HL-60 (cell line): ENCODE data around the gene PACS1.
"Not testable (repeated sequence)": the region's sequence is repeated elsewhere in the genome, so short reads cannot be mapped to it uniquely, and the experiment has no call there.

Experiments
- DNase-seq, 2 experiments: peaks; one replicate each; pipeline ENCODE4 v3.0.0-alpha.2; 2010 to 2020; ENCODE audit warnings: low read depth in 1 of 2, low spot score in 1 of 2
- H3K27ac ChIP-seq: fragments of 250-450 bp; sonication (Bioruptor Pico); replicated peaks from 2 replicates; pipeline ENCODE4 v1.5.1; 2020; ENCODE audit warnings: mild to moderate bottlenecking, moderate library complexity
- H3K27me3 ChIP-seq: fragments of 250-450 bp; sonication (Bioruptor Pico); 2 replicates; pipeline ENCODE4 v1.5.1; 2021; ENCODE audit warnings: mild to moderate bottlenecking, moderate library complexity; ENCODE audit not compliant: insufficient read depth, poor library complexity, severe bottlenecking
- H3K4me3 ChIP-seq: replicated peaks from 2 replicates; pipeline ENCODE4 v1.5.1; 2011; ENCODE audit warnings: mild to moderate bottlenecking, control low read depth, low read length; ENCODE audit not compliant: insufficient read depth
- GABPA ChIP-seq: IDR thresholded peaks from 2 replicates; pipeline ENCODE4 v1.6.1; 2012; ENCODE audit warnings: low read depth
- POLR2AphosphoS5 ChIP-seq: IDR thresholded peaks from 2 replicates; pipeline ENCODE4 v1.6.1; 2012; ENCODE audit warnings: low read depth
- SPI1 ChIP-seq: IDR thresholded peaks from 2 replicates; pipeline ENCODE4 v1.6.1; 2012; ENCODE audit warnings: low read depth, mild to moderate bottlenecking, borderline replicate concordance
- long read RNA-seq: library from polyadenylated mRNA; unstranded; transcript quantifications from one replicate; pipeline ENCODE4 v2.0.0, GENCODE V29; 2020
- TF ChIP-seq, protein P1 (sequence below): IDR thresholded peaks from one replicate; pipeline ENCODE4 v1.5.1; 2011; ENCODE audit warnings: low read length, control low read depth, inconsistent platforms; ENCODE audit not compliant: insufficient read depth
- TF ChIP-seq, protein P2 (sequence below): IDR thresholded peaks from 2 replicates; pipeline ENCODE4 v1.6.1; 2012; ENCODE audit warnings: low read depth; ENCODE audit not compliant: insufficient replicate concordance

PACS1 gene
- long read RNA-seq, partial matches to known transcripts: 0 of 1 reads
- long read RNA-seq, other reads (novel, unspliced or antisense): 1 of 1 reads

DNA sequence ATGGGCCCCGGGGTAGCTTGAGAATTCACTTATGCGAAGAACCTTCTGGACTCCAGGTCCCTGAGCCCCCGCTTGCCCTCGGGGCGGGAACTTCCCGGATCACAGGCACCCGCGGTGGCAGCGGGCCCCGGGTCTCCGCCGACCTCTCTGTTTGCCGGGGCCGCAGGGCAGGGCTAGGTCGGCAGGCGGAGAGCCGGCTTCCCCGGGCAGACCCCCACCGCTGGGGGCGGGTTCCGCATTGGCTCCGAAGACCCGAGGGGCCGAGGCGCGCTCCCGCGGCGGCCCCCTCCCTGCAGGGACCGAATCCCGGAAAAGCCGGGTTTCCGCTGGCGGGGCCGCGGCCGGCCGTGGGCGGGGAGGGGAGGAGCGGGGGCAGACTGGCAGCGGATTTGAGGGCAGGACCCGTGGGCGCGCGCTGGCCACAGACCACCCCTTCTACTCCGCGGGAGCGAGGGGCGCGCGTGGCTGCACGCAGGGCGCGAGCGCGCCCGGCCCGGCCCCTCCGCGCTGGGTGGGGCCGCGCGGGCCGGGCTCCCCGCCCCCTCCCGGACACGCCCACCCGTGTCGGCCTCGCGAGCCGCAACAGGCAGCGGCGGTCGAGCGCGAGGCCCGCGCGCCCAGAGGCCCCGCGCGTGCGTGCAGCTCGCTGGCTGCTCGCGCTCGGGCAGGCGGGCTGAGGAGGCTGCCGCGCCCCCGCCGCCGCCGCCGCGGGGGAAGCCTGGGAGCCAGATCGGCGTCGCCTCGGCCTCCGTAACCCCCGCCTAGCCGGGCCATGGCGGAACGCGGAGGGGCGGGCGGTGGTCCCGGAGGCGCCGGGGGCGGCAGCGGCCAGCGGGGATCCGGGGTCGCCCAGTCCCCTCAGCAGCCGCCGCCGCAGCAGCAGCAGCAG is at the start of gene PACS1:
Gene PACS1, plus strand, starts transcription at position 558 of the 889 bp plus-strand sequence. Its CDS starts 215 bp downstream, at position 773.
- TF ChIP-seq POLR2AphosphoS5 (no peak), SPI1 (no peak), GABPA (no peak)
- TF ChIP-seq, protein P1, sequence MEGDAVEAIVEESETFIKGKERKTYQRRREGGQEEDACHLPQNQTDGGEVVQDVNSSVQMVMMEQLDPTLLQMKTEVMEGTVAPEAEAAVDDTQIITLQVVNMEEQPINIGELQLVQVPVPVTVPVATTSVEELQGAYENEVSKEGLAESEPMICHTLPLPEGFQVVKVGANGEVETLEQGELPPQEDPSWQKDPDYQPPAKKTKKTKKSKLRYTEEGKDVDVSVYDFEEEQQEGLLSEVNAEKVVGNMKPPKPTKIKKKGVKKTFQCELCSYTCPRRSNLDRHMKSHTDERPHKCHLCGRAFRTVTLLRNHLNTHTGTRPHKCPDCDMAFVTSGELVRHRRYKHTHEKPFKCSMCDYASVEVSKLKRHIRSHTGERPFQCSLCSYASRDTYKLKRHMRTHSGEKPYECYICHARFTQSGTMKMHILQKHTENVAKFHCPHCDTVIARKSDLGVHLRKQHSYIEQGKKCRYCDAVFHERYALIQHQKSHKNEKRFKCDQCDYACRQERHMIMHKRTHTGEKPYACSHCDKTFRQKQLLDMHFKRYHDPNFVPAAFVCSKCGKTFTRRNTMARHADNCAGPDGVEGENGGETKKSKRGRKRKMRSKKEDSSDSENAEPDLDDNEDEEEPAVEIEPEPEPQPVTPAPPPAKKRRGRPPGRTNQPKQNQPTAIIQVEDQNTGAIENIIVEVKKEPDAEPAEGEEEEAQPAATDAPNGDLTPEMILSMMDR: no peak
- TF ChIP-seq, protein P2, sequence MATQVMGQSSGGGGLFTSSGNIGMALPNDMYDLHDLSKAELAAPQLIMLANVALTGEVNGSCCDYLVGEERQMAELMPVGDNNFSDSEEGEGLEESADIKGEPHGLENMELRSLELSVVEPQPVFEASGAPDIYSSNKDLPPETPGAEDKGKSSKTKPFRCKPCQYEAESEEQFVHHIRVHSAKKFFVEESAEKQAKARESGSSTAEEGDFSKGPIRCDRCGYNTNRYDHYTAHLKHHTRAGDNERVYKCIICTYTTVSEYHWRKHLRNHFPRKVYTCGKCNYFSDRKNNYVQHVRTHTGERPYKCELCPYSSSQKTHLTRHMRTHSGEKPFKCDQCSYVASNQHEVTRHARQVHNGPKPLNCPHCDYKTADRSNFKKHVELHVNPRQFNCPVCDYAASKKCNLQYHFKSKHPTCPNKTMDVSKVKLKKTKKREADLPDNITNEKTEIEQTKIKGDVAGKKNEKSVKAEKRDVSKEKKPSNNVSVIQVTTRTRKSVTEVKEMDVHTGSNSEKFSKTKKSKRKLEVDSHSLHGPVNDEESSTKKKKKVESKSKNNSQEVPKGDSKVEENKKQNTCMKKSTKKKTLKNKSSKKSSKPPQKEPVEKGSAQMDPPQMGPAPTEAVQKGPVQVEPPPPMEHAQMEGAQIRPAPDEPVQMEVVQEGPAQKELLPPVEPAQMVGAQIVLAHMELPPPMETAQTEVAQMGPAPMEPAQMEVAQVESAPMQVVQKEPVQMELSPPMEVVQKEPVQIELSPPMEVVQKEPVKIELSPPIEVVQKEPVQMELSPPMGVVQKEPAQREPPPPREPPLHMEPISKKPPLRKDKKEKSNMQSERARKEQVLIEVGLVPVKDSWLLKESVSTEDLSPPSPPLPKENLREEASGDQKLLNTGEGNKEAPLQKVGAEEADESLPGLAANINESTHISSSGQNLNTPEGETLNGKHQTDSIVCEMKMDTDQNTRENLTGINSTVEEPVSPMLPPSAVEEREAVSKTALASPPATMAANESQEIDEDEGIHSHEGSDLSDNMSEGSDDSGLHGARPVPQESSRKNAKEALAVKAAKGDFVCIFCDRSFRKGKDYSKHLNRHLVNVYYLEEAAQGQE: no peak

DNA sequence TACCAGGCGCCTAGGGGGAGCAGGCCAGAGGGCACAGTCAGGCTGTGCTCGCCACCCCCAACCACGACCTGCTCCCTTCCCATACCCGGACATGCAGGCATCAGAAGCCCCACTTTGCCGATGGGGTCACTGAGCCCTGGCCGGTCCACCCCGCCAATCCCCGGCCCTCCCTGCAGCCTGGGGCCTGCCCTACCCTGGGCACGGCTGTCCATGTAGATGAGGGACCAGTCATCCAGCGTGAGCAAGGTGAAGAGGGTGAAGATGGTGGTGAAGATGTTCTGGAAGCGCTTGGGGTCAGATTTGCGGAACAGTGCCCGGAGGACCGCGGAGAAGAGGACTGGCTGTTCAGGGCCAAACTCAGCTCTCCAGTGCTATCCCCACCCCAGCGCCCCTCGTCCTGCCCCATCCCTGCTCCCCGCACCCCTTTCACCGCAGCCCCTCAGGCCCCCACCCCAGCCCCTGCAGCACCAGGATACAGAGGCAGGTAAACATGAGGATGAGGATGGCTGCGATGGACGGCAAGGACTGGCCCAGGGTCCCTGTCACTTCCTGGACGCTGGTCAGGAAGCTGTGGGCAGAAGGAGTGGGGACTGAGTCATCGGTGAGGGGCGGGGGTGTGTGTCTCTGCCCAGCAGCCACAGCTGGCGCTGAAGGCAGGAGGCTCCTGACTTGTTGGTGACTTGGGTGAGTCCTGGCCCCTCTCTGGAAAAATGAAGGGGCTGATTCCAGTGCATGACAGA is 49.3 kb upstream of the PACS1 start:
- Histone ChIP-seq H3K4me3 (no peak overlapping the region), H3K27ac (no peak overlapping the region), H3K27me3 (peaks cover 5% of the 10 kb centered on the region)
- TF ChIP-seq, protein P2: no peak
- TF ChIP-seq, protein P1: no peak
- TF ChIP-seq GABPA (no peak), POLR2AphosphoS5 (no peak), SPI1 (no peak)
- DNase-seq: peak in 1 of 2 experiments; percentile 67

More for the DNA sequence above, at the start of gene PACS1:
- DNase-seq: peak; percentile 34 to 47
- Histone ChIP-seq H3K27ac (peak within 1 kb of the TSS; percentile 27), H3K4me3 (peak within 1 kb of the TSS; percentile 62), H3K27me3 (no peaks in the 10 kb centered on the region)

DNA sequence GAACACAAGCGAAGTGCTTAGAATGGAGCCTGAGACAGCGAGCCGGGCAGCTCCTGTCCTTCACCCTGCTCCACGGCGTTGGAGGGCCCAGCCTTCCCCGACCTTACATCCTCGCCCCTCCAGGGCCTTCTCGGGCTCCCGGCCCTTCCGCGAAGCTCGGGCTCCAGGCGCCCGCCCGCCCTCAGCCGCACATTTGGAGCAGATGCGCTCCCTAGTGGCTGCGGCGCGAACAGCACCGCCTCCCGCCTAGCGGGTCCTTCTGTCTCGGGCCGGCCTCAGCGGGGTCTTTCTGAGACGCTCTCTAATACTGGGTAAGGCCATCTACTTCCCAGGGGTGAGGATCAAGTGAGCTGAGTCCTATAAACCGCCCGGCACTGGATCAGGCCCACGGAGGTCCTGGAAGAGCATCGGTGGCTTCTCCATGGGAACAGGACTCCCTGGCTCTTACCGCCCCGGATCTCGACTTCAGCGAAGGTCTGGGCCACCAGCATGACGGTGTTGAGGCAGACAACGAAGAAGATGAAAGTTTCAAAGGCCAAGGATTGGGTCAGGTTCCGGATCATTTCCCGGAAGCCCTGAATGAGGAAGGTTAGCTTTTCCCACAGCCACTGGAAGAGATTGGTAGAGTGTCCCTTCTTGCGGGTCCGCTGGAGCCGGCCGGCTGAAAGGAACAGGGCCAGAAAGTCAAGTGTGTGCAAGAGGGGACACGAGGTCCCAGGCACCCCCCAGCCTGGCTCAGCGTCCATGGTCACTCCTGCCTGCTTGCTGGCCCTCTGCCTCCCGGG is 47.5 kb upstream of the PACS1 start:
- Histone ChIP-seq H3K4me3 (peak overlapping the region; percentile 23), H3K27ac (no peak overlapping the region), H3K27me3 (peaks cover 5% of the 10 kb centered on the region)
- DNase-seq: peak in 1 of 2 experiments; percentile 58
- TF ChIP-seq SPI1: no peak
- TF ChIP-seq POLR2AphosphoS5: no peak
- TF ChIP-seq, protein P2: no peak
- TF ChIP-seq, protein P1: peak; percentile 84

DNA sequence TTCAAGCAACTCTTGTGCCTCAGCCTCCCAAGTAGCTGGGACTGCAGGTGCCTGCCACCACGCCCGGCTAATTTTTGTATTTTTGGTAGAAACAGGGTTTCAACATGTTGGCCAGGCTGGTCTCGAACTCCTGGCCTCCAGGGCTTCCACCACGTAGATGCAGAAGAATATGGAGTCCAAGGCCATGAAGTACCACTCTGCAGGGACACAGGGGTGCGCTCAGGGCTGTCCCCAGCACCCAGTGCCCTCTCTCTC is 47.0 kb upstream of the PACS1 start:
- not testable (repeated sequence) for H3K4me3 ChIP-seq, H3K27me3 ChIP-seq, DNase-seq, H3K27ac ChIP-seq
